H1 (cell line): Measurements from ENCODE around the gene EYA2. TPM values are rescaled to one million over a fixed set of nuclear protein-coding genes. Genes with fewer than 3 reads are reported as not detected.

Experiments used
- CHD7 ChIP-seq: fragments of 300-600 bp; sonication (generic); IDR thresholded peaks from 2 replicates; pipeline ENCODE4 v1.7.1; 2012; ENCODE audit warnings: low read length, moderate library complexity, mild to moderate bottlenecking, inconsistent platforms; ENCODE audit not compliant: insufficient replicate concordance
- KDM4A ChIP-seq: IDR thresholded peaks from one replicate; pipeline ENCODE4 v1.7.1; 2012; ENCODE audit warnings: low read depth, mild to moderate bottlenecking, moderate library complexity, low read length, inconsistent platforms; ENCODE audit not compliant: severe bottlenecking
- POU5F1 ChIP-seq: IDR thresholded peaks from 2 replicates; pipeline ENCODE4 v1.6.1; 2011; ENCODE audit warnings: low read depth, mild to moderate bottlenecking, low read length, moderate library complexity
- polyA plus RNA-seq, 7 experiments: library from polyadenylated mRNA; depleted of rRNA in 3 of 7; stranded (reverse) in 5 of 7; unstranded in 2 of 7; fragments of >200 nt in 5 of 7; fragments of 200-250 nt in 2 of 7; gene quantifications; 1 replicate in 5 of 7; 2 replicates in 1 of 7; 4 replicates in 1 of 7; pipeline versions ENCODE4 v1.2.1 to v1.2.3, GENCODE V29; 2011 to 2013; ENCODE audit warnings: missing spikeins in 2 of 7, mixed read lengths in 2 of 7
- total RNA-seq: library from RNA; stranded (reverse); fragmentation: NEBNext Ultra II Directional; extraction: Animal tissue kit (Norgen Biotek cat#: 25700); gene quantifications from 2 replicates; pipeline ENCODE4 v1.2.1, GENCODE V29; 2021

Gene EYA2
- total and polyA plus RNA-seq, 2 of the 8 experiments (the other 6 are each of a cell fraction or from before 2014, with no cell fraction given): 1.6 to 1.7 TPM

GRCh38 chr20:47232518-47232917 is 337.9 kb downstream of the EYA2 start (continued):
- TF ChIP-seq CHD7: no peak
- TF ChIP-seq KDM4A: no peak
- no peak for TF ChIP-seq POU5F1
